ENCODE data around the gene POC1A. TPM values are rescaled to one million over a fixed set of nuclear protein-coding genes. Genes with fewer than 3 reads are reported as not detected.

Gene POC1A
- total and polyA plus RNA-seq, 2 donors (not counting 3 experiments of a cell fraction or from before 2014, with no cell fraction given): 14.8 to 19.4 TPM

- peak; percentile 33 for FAIRE-seq
- no TSS peak for BruUV-seq (replicated peaks)
- POLR2A ChIA-PET: no interaction called here
These were observed 46.9 kb upstream of the POC1A start for GRCh38 chr3:52200981-52201679.

GRCh38 chr3:52198643-52199608, 44.7 kb upstream of the POC1A start:
- peak overlapping the region; percentile 62 for H3K27ac ChIP-seq (ENCODE audit: insufficient read depth, low read depth, low read length)
- BruUV-seq (replicated peaks): no TSS peak
- DNase-seq (ENCODE audit: low read depth, low spot score): peak; percentile 30

More at GRCh38 chr3:52200981-52201679, 46.9 kb upstream of the POC1A start:
- Histone ChIP-seq H3K9me3 (replicated peaks; ENCODE audit: control insufficient read depth, insufficient read depth, low read length) (no peaks in the 10 kb centered on the region), H3K4me2 (ENCODE audit: insufficient read depth, low read length) (no peak overlapping the region), H3K36me3 (ENCODE audit: control insufficient read depth in 2 of 2, extremely low read depth in 1 of 2, insufficient read depth in 2 of 2, low read length in 2 of 2) (peaks cover 24 to 36% of the 10 kb centered on the region in 2 experiments), H3K9ac (replicated peaks; ENCODE audit: extremely low read depth, insufficient read depth, low read length) (no peak overlapping the region), H3K27me3 (ENCODE audit: control insufficient read depth in 2 of 2, insufficient read depth in 2 of 2, low read length in 2 of 2) (no peaks in the 10 kb centered on the region), H3K4me1 (ENCODE audit: control insufficient read depth, extremely low read depth, insufficient read depth, low read length) (peaks cover 17% of the 10 kb centered on the region), H3K79me2 (ENCODE audit: control insufficient read depth, insufficient read depth, low read length) (peaks cover 15% of the 10 kb centered on the region), H3K4me3 (replicated peaks in 1 of 3; ENCODE audit: insufficient read depth in 1 of 3, low read depth in 1 of 3, low read length in 3 of 3) (no peak overlapping the region), H2AFZ (ENCODE audit: low read depth, low read length) (no peak overlapping the region), H3K27ac (ENCODE audit: insufficient read depth, low read depth, low read length) (no peak overlapping the region), H4K20me1 (replicated peaks; ENCODE audit: control insufficient read depth, extremely low read depth, insufficient read depth, low read length) (no peaks in the 10 kb centered on the region), H3K9me1 (replicated peaks; ENCODE audit: control insufficient read depth, extremely low read depth, insufficient read depth, low read length) (no peaks in the 10 kb centered on the region)
- intact Hi-C loops (cut with micrococcal nuclease) (no loop called here), dilution Hi-C loops (cut with MboI; ENCODE audit: extremely low pct_ligation_motif_present, low sequenced_read_pairs) (no loop called here)
- TF ChIP-seq GATA2 (IDR thresholded peaks at IDR 0.05; ENCODE audit: insufficient read depth, insufficient read length, low read depth, low read length): no peak
- no peak for DNase-seq (ENCODE audit: low read depth, low spot score)
- CTCF ChIA-PET: interaction anchor here (1.2 to 1.7 kb wide), 2 partner anchors 20 to 47 kb away, joined by 4 to 5 read pairs; partner anchors contain the start of gene POC1A

More at GRCh38 chr3:52198643-52199608, 44.7 kb upstream of the POC1A start:
- H3K4me1 ChIP-seq (ENCODE audit: control insufficient read depth, extremely low read depth, insufficient read depth, low read length): peaks cover 17% of the 10 kb centered on the region
- no peaks in the 10 kb centered on the region for H3K9me3 ChIP-seq (replicated peaks; ENCODE audit: control insufficient read depth, insufficient read depth, low read length)
- CTCF ChIA-PET: interaction anchor here (1.0 to 1.6 kb wide), 2 partner anchors 19 to 21 kb away, joined by 4 read pairs; no protein-coding TSS in a partner anchor
- TF ChIP-seq CTCF (IDR thresholded peaks at IDR 0.05; ENCODE audit: extremely low read depth in 1 of 2, insufficient read depth in 1 of 2, low read depth in 1 of 2, low read length in 2 of 2) (no peak), MAX (IDR thresholded peaks at IDR 0.05; ENCODE audit: insufficient read depth, insufficient read length) (no peak), GATA2 (IDR thresholded peaks at IDR 0.05; ENCODE audit: insufficient read depth, insufficient read length, low read depth, low read length) (peak; percentile 63), EZH2 (IDR thresholded peaks at IDR 0.05; ENCODE audit: borderline replicate concordance, low read depth, low read length, severe bottlenecking) (no peak)
- H3K4me2 ChIP-seq (ENCODE audit: insufficient read depth, low read length): peak overlapping the region; percentile 71
- peaks cover 13 to 16% of the 10 kb centered on the region in 2 experiments for H3K36me3 ChIP-seq (ENCODE audit: control insufficient read depth in 2 of 2, extremely low read depth in 1 of 2, insufficient read depth in 2 of 2, low read length in 2 of 2)
- peak overlapping the region; percentile 73 for H3K9ac ChIP-seq (replicated peaks; ENCODE audit: extremely low read depth, insufficient read depth, low read length)
- H2AFZ ChIP-seq (ENCODE audit: low read depth, low read length): peak overlapping the region; percentile 79
- dilution Hi-C loops (cut with MboI; ENCODE audit: extremely low pct_ligation_motif_present, low sequenced_read_pairs): no loop called here
- intact Hi-C loops (cut with micrococcal nuclease): loop anchor here (1.0 to 5.0 kb wide), 3 partner anchors 18 to 197 kb away; partner anchors contain the start of gene POC1A
- POLR2A ChIA-PET: no interaction called here
- no peaks in the 10 kb centered on the region for H3K9me1 ChIP-seq (replicated peaks; ENCODE audit: control insufficient read depth, extremely low read depth, insufficient read depth, low read length)
- H3K4me3 ChIP-seq (replicated peaks in 1 of 3; ENCODE audit: insufficient read depth in 1 of 3, low read depth in 1 of 3, low read length in 3 of 3): peak overlapping the region; percentile 89 to 93 (median 91)
- no peaks in the 10 kb centered on the region for H4K20me1 ChIP-seq (replicated peaks; ENCODE audit: control insufficient read depth, extremely low read depth, insufficient read depth, low read length)
- H3K27me3 ChIP-seq (ENCODE audit: control insufficient read depth in 2 of 2, insufficient read depth in 2 of 2, low read length in 2 of 2): no peaks in the 10 kb centered on the region
- FAIRE-seq: peak; percentile 78
- peaks cover 15% of the 10 kb centered on the region for H3K79me2 ChIP-seq (ENCODE audit: control insufficient read depth, insufficient read depth, low read length)

Measured in endothelial cell of umbilical vein (primary cell).